Stomach (tissue), 4 donors: ENCODE data around the gene XYLT1.

Experiments used
- CTCF ChIP-seq, 7 experiments: fragments of 450-650 bp in 4 of 7; fragments of 200-600 bp in 3 of 7; sonication (generic) in 3 of 7; IDR thresholded peaks; one replicate each; pipeline ENCODE4 v1.5.1; 2016 to 2019; ENCODE audit warnings: antibody characterized with exemption in 7 of 7, control low read depth in 2 of 7, mild to moderate bottlenecking in 1 of 7
- EP300 ChIP-seq: sonication (generic); formaldehyde crosslinking; IDR thresholded peaks from one replicate; pipeline ENCODE4 v1.6.1; 2017; ENCODE audit warnings: antibody characterized with exemption
- POLR2A ChIP-seq, 4 donors: fragments of 450-650 bp; IDR thresholded peaks; one replicate each; pipeline ENCODE4 v1.6.1; 2016; ENCODE audit warnings: antibody characterized with exemption in 4 of 4, control low read depth in 2 of 4, mild to moderate bottlenecking in 1 of 4, moderate library complexity in 1 of 4
- POLR2AphosphoS5 ChIP-seq, 3 donors: sonication (generic); formaldehyde crosslinking; IDR thresholded peaks; one replicate each; pipeline ENCODE4 v1.6.1; 2016; ENCODE audit warnings: antibody characterized with exemption in 3 of 3

DNA sequence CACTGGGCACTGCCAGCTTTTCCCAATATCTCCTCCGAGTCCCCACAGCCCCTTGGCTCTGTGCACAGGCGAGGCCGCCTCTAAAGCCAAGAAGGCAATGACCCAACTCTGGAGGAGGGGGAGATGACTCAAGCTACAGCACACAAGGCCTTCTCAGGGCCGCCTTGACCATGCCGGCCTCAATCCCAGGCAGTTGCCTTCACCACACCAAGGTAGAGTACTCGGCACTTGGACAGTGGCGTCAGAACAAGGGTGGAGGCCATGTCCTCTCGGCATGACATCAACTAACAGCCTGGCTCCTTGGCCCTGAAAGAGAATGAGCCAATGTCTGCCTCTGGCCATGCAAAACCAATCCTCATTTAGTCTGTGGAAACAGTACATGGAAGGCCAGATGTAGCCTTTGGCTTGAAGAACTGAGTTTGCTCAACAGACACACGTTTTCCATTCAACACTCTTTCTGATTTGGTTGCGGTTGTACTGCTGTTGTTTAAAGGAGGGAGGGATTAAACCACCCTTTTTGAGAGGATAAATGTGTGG lies 139.6 kb downstream of the XYLT1 start:
- TF ChIP-seq CTCF (IDR thresholded peaks at IDR 0.05) (no peak), EP300 (no peak), POLR2AphosphoS5 (IDR thresholded peaks at IDR 0.05) (peak in 2 of 3 donors; percentile 9 to 10), POLR2A (IDR thresholded peaks at IDR 0.05) (no peak)
